SU-DHL-6 (cell line): ENCODE measurements around the gene ADH1B.

ENCODE experiments used
- H2AFZ ChIP-seq: fragments of 200-600 bp; sonication (generic); 2 replicates; pipeline ENCODE4 v1.6.1; 2014; ENCODE audit warnings: low read depth, mild to moderate bottlenecking, moderate library complexity, mixed read lengths, antibody characterized with exemption, low read length; ENCODE audit not compliant: severe bottlenecking
- H3F3A ChIP-seq: fragments of 200-600 bp; shearing (Covaris generic); 2 replicates; pipeline ENCODE4 v1.6.0; 2016; ENCODE audit warnings: antibody characterized with exemption, mild to moderate bottlenecking; ENCODE audit not compliant: insufficient read depth
- H3K27ac ChIP-seq: fragments of 200-600 bp; sonication (generic); 2 replicates; pipeline ENCODE4 v1.5.1; 2016; ENCODE audit warnings: low read depth, mild to moderate bottlenecking, low read length, moderate library complexity, mixed read lengths
- H3K27me3 ChIP-seq: fragments of 200-600 bp; sonication (generic), shearing (Covaris generic); 2 replicates; pipeline ENCODE4 v1.6.0; 2014; ENCODE audit warnings: mild to moderate bottlenecking, low read length
- H3K36me3 ChIP-seq: fragments of 200-600 bp; sonication (generic); 2 replicates; pipeline ENCODE4 v1.6.1; 2014; ENCODE audit warnings: mild to moderate bottlenecking, low read length, mixed read lengths
- H3K4me2 ChIP-seq: fragments of 300-600, 200-600 bp; shearing (Covaris generic), sonication (generic); 2 replicates; pipeline ENCODE4 v1.6.0; 2014; ENCODE audit warnings: low read length, low read depth, mild to moderate bottlenecking; ENCODE audit not compliant: poor library complexity, severe bottlenecking
- H3K4me3 ChIP-seq: fragments of 200-600 bp; sonication (generic); 2 replicates; pipeline ENCODE4 v1.5.1; 2014; ENCODE audit warnings: antibody characterized with exemption, low read length, mild to moderate bottlenecking, mixed read lengths; ENCODE audit not compliant: insufficient read depth, poor library complexity, severe bottlenecking
- H3K79me2 ChIP-seq: fragments of 200-600 bp; sonication (generic); 2 replicates; pipeline ENCODE4 v1.6.1; 2014; ENCODE audit warnings: mild to moderate bottlenecking, low read length, moderate library complexity; ENCODE audit not compliant: insufficient read depth
- H3K9ac ChIP-seq: fragments of 200-600 bp; sonication (generic); 2 replicates; pipeline ENCODE4 v1.7.0; 2014; ENCODE audit warnings: mild to moderate bottlenecking, low read length
- H3K9me2 ChIP-seq: fragments of 200-600 bp; sonication (generic); replicated peaks from 2 replicates; pipeline ENCODE4 v1.6.1; 2014; ENCODE audit warnings: low read length; ENCODE audit not compliant: insufficient read depth
- H3K9me3 ChIP-seq: fragments of 200-600 bp; sonication (generic); 2 replicates; pipeline ENCODE4 v1.6.1; 2014; ENCODE audit warnings: low read length, mixed read lengths; ENCODE audit not compliant: insufficient read depth
- H4K20me1 ChIP-seq: fragments of 200-600 bp; sonication (generic); 2 replicates; pipeline ENCODE4 v1.6.1; 2014; ENCODE audit warnings: low read depth, mild to moderate bottlenecking, antibody characterized with exemption, low read length, moderate library complexity, mixed read lengths
- CTCF ChIP-seq: fragments of 200-600 bp; sonication (generic); IDR thresholded peaks from one replicate; pipeline ENCODE4 v1.5.1; 2017; ENCODE audit warnings: antibody characterized with exemption, mild to moderate bottlenecking, low read length, moderate library complexity; ENCODE audit not compliant: insufficient read depth, poor library complexity, severe bottlenecking
- EZH2phosphoT487 ChIP-seq: fragments of 200-600 bp; sonication (generic), shearing (Covaris generic); conservative IDR thresholded peaks from 2 replicates; pipeline ENCODE4 v1.6.1; 2018; ENCODE audit warnings: mild to moderate bottlenecking, antibody characterized with exemption, low read length, moderate library complexity, mixed read lengths

Gene ADH1B

GRCh38 chr4:99361899-99362275 is 40.7 kb upstream of the ADH1B start:
- no peaks in the 10 kb centered on the region for H3K9me2 ChIP-seq
- H3K4me2 ChIP-seq = no peak overlapping the region
- H3K79me2 ChIP-seq = no peaks in the 10 kb centered on the region
- no peaks in the 10 kb centered on the region for H3K27me3 ChIP-seq
- H3K9me3 ChIP-seq = no peaks in the 10 kb centered on the region
- no peaks in the 10 kb centered on the region for H4K20me1 ChIP-seq
- no peak overlapping the region for H3K27ac ChIP-seq
- no peak for TF ChIP-seq CTCF
- TF ChIP-seq EZH2phosphoT487 = no peak
- no peaks in the 10 kb centered on the region for H3K36me3 ChIP-seq
- H3F3A ChIP-seq = no peaks in the 10 kb centered on the region
- no peak overlapping the region for H3K4me3 ChIP-seq
- no peak overlapping the region for H3K9ac ChIP-seq
- H2AFZ ChIP-seq = no peak overlapping the region

GRCh38 chr4:99361268-99361898 is 40.2 kb upstream of the ADH1B start:
- Histone ChIP-seq H3K9me2 (no peaks in the 10 kb centered on the region), H3K79me2 (no peaks in the 10 kb centered on the region), H3F3A (no peaks in the 10 kb centered on the region), H2AFZ (no peak overlapping the region), H3K4me3 (no peak overlapping the region), H3K9ac (no peak overlapping the region), H3K27me3 (no peaks in the 10 kb centered on the region), H3K4me2 (no peak overlapping the region), H4K20me1 (no peaks in the 10 kb centered on the region), H3K9me3 (no peaks in the 10 kb centered on the region), H3K27ac (no peak overlapping the region), H3K36me3 (no peaks in the 10 kb centered on the region)
- no peak for TF ChIP-seq EZH2phosphoT487
- no peak for TF ChIP-seq CTCF

GRCh38 chr4:99359480-99360204 is 38.4 kb upstream of the ADH1B start:
- H3K9me3 ChIP-seq = no peaks in the 10 kb centered on the region
- TF ChIP-seq EZH2phosphoT487 = no peak
- TF ChIP-seq CTCF = no peak
- no peaks in the 10 kb centered on the region for H3K36me3 ChIP-seq
- no peaks in the 10 kb centered on the region for H3K27me3 ChIP-seq
- H3K4me2 ChIP-seq = no peak overlapping the region
- no peak overlapping the region for H3K27ac ChIP-seq
- H3K9me2 ChIP-seq = no peaks in the 10 kb centered on the region
- no peaks in the 10 kb centered on the region for H4K20me1 ChIP-seq
- no peaks in the 10 kb centered on the region for H3K79me2 ChIP-seq
- H2AFZ ChIP-seq = no peak overlapping the region
- no peak overlapping the region for H3K4me3 ChIP-seq
- H3K9ac ChIP-seq = no peak overlapping the region
- no peaks in the 10 kb centered on the region for H3F3A ChIP-seq
